Posterior cingulate gyrus (tissue), 11 donors: ENCODE results near the gene CES2.

Source experiments
- DNase-seq, 10 donors: peaks; one replicate each; pipeline versions ENCODE4 v3.0.0 to v3.0.0-alpha.2; 2020 to 2021; ENCODE audit warnings: mixed read lengths in 3 of 10
- intact Hi-C: fragments of 100-400 bp; cut with DNase I; formaldehyde crosslinking; loops from one replicate; pipeline ENCODE4 v1.15.1; 2023

Gene CES2

GRCh38 chr16:66900721-66901441 is 34.4 kb upstream of the CES2 start:
- DNase-seq: peak in 2 of 10 donors; percentile 57 to 60
- intact Hi-C loops: no loop called here

- intact Hi-C loops: no loop called here
Measured at GRCh38 chr16:66901626-66902025, 33.7 kb upstream of the CES2 start.

GRCh38 chr16:66902648-66903543 is 32.4 kb upstream of the CES2 start:
- DNase-seq: peak in 2 of 10 donors; percentile 33 to 48
- intact Hi-C loops: no loop called here

More at GRCh38 chr16:66901626-66902025, 33.7 kb upstream of the CES2 start:
- DNase-seq: peak in 2 of 10 donors; percentile 25 to 50

GRCh38 chr16:66903544-66904427 is 31.5 kb upstream of the CES2 start:
- intact Hi-C loops: no loop called here
- peak in 2 of 10 donors; percentile 59 to 67 for DNase-seq

GRCh38 chr16:66904428-66904845 is 30.9 kb upstream of the CES2 start:
- intact Hi-C loops: no loop called here
- DNase-seq: peak in 1 of 10 donors; percentile 33

GRCh38 chr16:66904846-66905632 is 30.3 kb upstream of the CES2 start:
- peak in 2 of 10 donors; percentile 43 to 50 for DNase-seq
- intact Hi-C loops: no loop called here

- peak in 2 of 10 donors; percentile 26 to 61 for DNase-seq
- intact Hi-C loops: no loop called here
Measured at GRCh38 chr16:66905633-66906539, 29.4 kb upstream of the CES2 start.

- intact Hi-C loops: no loop called here
- peak in 2 of 10 donors; percentile 55 to 60 for DNase-seq
Measured at GRCh38 chr16:66906916-66907836, 28.1 kb upstream of the CES2 start.

GRCh38 chr16:66908116-66908515 is 27.2 kb upstream of the CES2 start:
- intact Hi-C loops: no loop called here
- DNase-seq: peak in 2 of 10 donors; percentile 43 to 61

- intact Hi-C loops: no loop called here
- DNase-seq: peak in 1 of 10 donors; percentile 26
Measured at GRCh38 chr16:66908762-66909559, 26.4 kb upstream of the CES2 start.

- peak in 2 of 10 donors; percentile 62 to 75 for DNase-seq
Measured at GRCh38 chr16:66910175-66910940, 25.0 kb upstream of the CES2 start.

GRCh38 chr16:66911112-66911511 is 24.2 kb upstream of the CES2 start:
- DNase-seq: peak in 2 of 10 donors; percentile 25 to 39
- intact Hi-C loops: no loop called here

More at GRCh38 chr16:66910175-66910940, 25.0 kb upstream of the CES2 start:
- intact Hi-C loops: no loop called here

GRCh38 chr16:66911801-66912200 is 23.5 kb upstream of the CES2 start:
- intact Hi-C loops: no loop called here

GRCh38 chr16:66913081-66913480 is 22.2 kb upstream of the CES2 start:
- intact Hi-C loops: no loop called here
- no peak for DNase-seq

More at GRCh38 chr16:66911801-66912200, 23.5 kb upstream of the CES2 start:
- DNase-seq: peak in 1 of 10 donors; percentile 63

- intact Hi-C loops: no loop called here
- no peak for DNase-seq
Measured at GRCh38 chr16:66913711-66914110, 21.6 kb upstream of the CES2 start.

GRCh38 chr16:66914541-66914940 is 20.8 kb upstream of the CES2 start:
- intact Hi-C loops: no loop called here
- DNase-seq: no peak
